HepG2 (cell line): ENCODE measurements around the gene MAMSTR. TPM values are rescaled to one million over a fixed set of nuclear protein-coding genes. Genes with fewer than 3 reads are reported as not detected.
"Not testable (repeated sequence)": the region's sequence is repeated elsewhere in the genome, so short reads cannot be mapped to it uniquely, and the experiment has no call there.

ENCODE experiments used
- ATAC-seq: fragments of 200-7000 bp; cut with Tn5 transposase; 3 replicates; pipeline ENCODE4 v1.9.1; 2020; ENCODE audit warnings: mild to moderate bottlenecking, moderate library complexity
- BruUV-seq: library from RNA; stranded (reverse); fragments of 400-500 nt; replicated peaks from 2 replicates; lab custom pipeline; 2021; lab: Mats Ljungman, UMichigan
- CTCF ChIA-PET: fragments of 300-600 bp; formaldehyde crosslinking; extraction: SDS; loops from one replicate; lab custom pipeline; 2021; ENCODE audit warnings: low total read pairs, inconsistent platforms, low intra/inter-chr PET ratio; lab: Yijun Ruan, JAX
- POLR2A ChIA-PET: fragments of 350-600 bp; sonication (Branson Sonifier 250); formaldehyde crosslinking; loops from one replicate; lab custom pipeline; 2020; ENCODE audit warnings: antibody characterized with exemption, inconsistent platforms; lab: Yijun Ruan, JAX
- DNase-seq: peaks from one replicate; pipeline ENCODE4 v3.0.0-alpha.2; 2015; ENCODE audit warnings: low spot score
- FAIRE-seq: peaks from 3 replicates; lab custom pipeline; 2011; peaks lifted over from hg19 to GRCh38; lab: Jason Lieb, UNC
- H2AFZ ChIP-seq: one replicate; pipeline ENCODE4 v1.6.1; 2011; ENCODE audit warnings: low read length, inconsistent platforms
- H3K27ac ChIP-seq: fragments of 300-600 bp; 3 replicates; pipeline ENCODE4 v1.8.0; 2011; ENCODE audit warnings: mixed run types, mild to moderate bottlenecking, mixed read lengths, low read length, inconsistent platforms; ENCODE audit not compliant: insufficient read depth; ENCODE audit errors: extremely low read length
- H3K27me3 ChIP-seq, 2 experiments: fragments of 200-600 bp in 1 of 2; 2 replicates in 1 of 2; 3 replicates in 1 of 2; pipeline versions ENCODE4 v1.6.0 to v1.8.0; 2011; ENCODE audit warnings: low read length in 2 of 2, mild to moderate bottlenecking in 2 of 2, moderate library complexity in 2 of 2, inconsistent platforms in 1 of 2; ENCODE audit not compliant: insufficient read depth in 2 of 2, control insufficient read depth in 1 of 2
- H3K36me3 ChIP-seq, 2 experiments: fragments of 200-600 bp in 1 of 2; replicated peaks in 1 of 2; 2 replicates in 1 of 2; 3 replicates in 1 of 2; pipeline versions ENCODE4 v1.5.1 to v1.8.0; 2011; ENCODE audit warnings: low read length in 2 of 2, inconsistent platforms in 1 of 2; ENCODE audit not compliant: insufficient read depth in 2 of 2, control insufficient read depth in 1 of 2
- H3K4me1 ChIP-seq: 2 replicates; pipeline ENCODE4 v1.5.1; 2012; ENCODE audit warnings: low read length, inconsistent platforms; ENCODE audit not compliant: insufficient read depth
- H3K4me2 ChIP-seq: 2 replicates; pipeline ENCODE4 v1.6.0; 2011; ENCODE audit warnings: low read depth, low read length, inconsistent platforms
- H3K4me3 ChIP-seq, 3 experiments: fragments of 200-600 bp in 1 of 3; sonication (generic), shearing (Covaris generic) in 1 of 3; replicated peaks in 1 of 3; 2 replicates each; pipeline ENCODE4 v1.5.1; 2011 to 2016; ENCODE audit warnings: low read length in 3 of 3, inconsistent platforms in 2 of 3, low read depth in 2 of 3, mild to moderate bottlenecking in 2 of 3, control low read depth in 1 of 3, mixed read lengths in 1 of 3; ENCODE audit not compliant: insufficient read depth in 1 of 3
- H3K79me2 ChIP-seq: one replicate; pipeline ENCODE4 v1.6.1; 2011; ENCODE audit warnings: low read length, inconsistent platforms; ENCODE audit not compliant: insufficient read depth
- H3K9ac ChIP-seq: 2 replicates; pipeline ENCODE4 v1.6.0; 2011; ENCODE audit warnings: mild to moderate bottlenecking, low read depth, low read length, inconsistent platforms; ENCODE audit not compliant: insufficient read depth
- H3K9me3 ChIP-seq: 2 replicates; pipeline ENCODE4 v1.5.1; 2012; ENCODE audit warnings: mild to moderate bottlenecking, low read length
- H4K20me1 ChIP-seq: 2 replicates; pipeline ENCODE4 v1.6.0; 2011; ENCODE audit warnings: inconsistent platforms, mild to moderate bottlenecking, low read length, moderate library complexity; ENCODE audit not compliant: insufficient read depth
- CEBPB ChIP-seq: IDR thresholded peaks from 2 replicates; pipeline ENCODE4 v1.6.1; 2011; ENCODE audit warnings: low read depth, low read length, improper control_type of control experiment, borderline replicate concordance
- CEBPG ChIP-seq: IDR thresholded peaks from 2 replicates; pipeline ENCODE4 v1.6.1; 2016
- CENPBD1 ChIP-seq: sonication (generic); formaldehyde crosslinking; IDR thresholded peaks from 2 replicates; pipeline ENCODE4 v1.8.0; 2022; ENCODE audit warnings: missing genetic modification reagents, low read depth, mild to moderate bottlenecking, borderline replicate concordance
- GPBP1L1 ChIP-seq: sonication (generic); formaldehyde crosslinking; IDR thresholded peaks from 2 replicates; pipeline ENCODE4 v1.5.0; 2020; ENCODE audit warnings: mild to moderate bottlenecking, missing genetic modification reagents
- HOXA3 ChIP-seq: sonication (generic); formaldehyde crosslinking; IDR thresholded peaks from 2 replicates; pipeline ENCODE4 v1.5.0; 2020; ENCODE audit warnings: missing genetic modification reagents
- JARID2 ChIP-seq: sonication (generic); formaldehyde crosslinking; IDR thresholded peaks from 2 replicates; pipeline ENCODE4 v1.8.1; 2023; ENCODE audit warnings: missing genetic modification reagents, inconsistent platforms; ENCODE audit not compliant: insufficient replicate concordance
- KDM5A ChIP-seq: fragments of 200-600 bp; sonication (generic); IDR thresholded peaks from 2 replicates; pipeline ENCODE4 v1.7.0; 2018; ENCODE audit warnings: antibody characterized with exemption, mild to moderate bottlenecking, low read length, borderline replicate concordance
- PRDM4 ChIP-seq: sonication (generic); formaldehyde crosslinking; IDR thresholded peaks from 2 replicates; pipeline ENCODE4 v1.9.0; 2021; ENCODE audit warnings: missing genetic modification reagents, borderline replicate concordance
- SATB2 ChIP-seq: sonication (generic); formaldehyde crosslinking; IDR thresholded peaks from 2 replicates; pipeline ENCODE4 v1.5.0; 2020; ENCODE audit warnings: missing genetic modification reagents
- TRIM22 ChIP-seq: fragments of 450-650 bp; IDR thresholded peaks from 2 replicates; pipeline ENCODE4 v1.6.1; 2017
- WGBS: methylation state at CpG from one replicate; pipeline ENCODE4 v1.1.6; 2017; ENCODE audit warnings: low lambda C conversion rate; 5-methylcytosine and 5-hydroxymethylcytosine counted together
- in situ Hi-C: cut with HindIII; loops from 2 replicates; pipeline ENCODE4 v1.10.0; 2017; ENCODE audit warnings: low pct_unique_long_range_greater_than_20kb; ENCODE audit not compliant: extremely low pct_ligation_motif_present
- intact Hi-C: fragments of 100-400 bp; cut with micrococcal nuclease; formaldehyde crosslinking; loops from one replicate; pipeline ENCODE4 v1.10.0; 2022; ENCODE audit not compliant: unreplicated experiment
- polyA plus RNA-seq, 8 experiments: library from polyadenylated mRNA; depleted of rRNA in 3 of 8; stranded (reverse) in 7 of 8; unstranded in 1 of 8; fragments of >200 nt; fragmentation: Illumina TruSeq in 4 of 8; extraction: Trizol in 4 of 8; gene quantifications; 2 replicates each; pipeline versions ENCODE4 v1.2.1 to v1.2.3, GENCODE V29; 2011 to 2016; ENCODE audit warnings: low read depth in 4 of 8, missing spikeins in 1 of 8, mixed read lengths in 1 of 8; ENCODE audit not compliant: insufficient read depth in 1 of 8
- total RNA-seq, 5 experiments: library from RNA; depleted of rRNA; stranded (reverse); fragments of >200 nt; fragmentation: Illumina TruSeq; extraction: Trizol; gene quantifications; 2 replicates each; pipeline ENCODE4 v1.2.3, GENCODE V29; 2016; ENCODE audit warnings: low read depth in 1 of 5

The MAMSTR gene
- total and polyA plus RNA-seq, 2 of the 13 experiments (the other 11 are each of a cell fraction or from before 2014, with no cell fraction given) = 2.2 to 2.4 TPM

- H2AFZ ChIP-seq, H3K9ac ChIP-seq, H3K4me3 ChIP-seq: not testable (repeated sequence)
- TF ChIP-seq CEBPB (peak; percentile 83), CEBPG (peak; percentile 68)
- TF ChIP-seq, all 625 proteins: peak for 2; not testable (repeated sequence) for 623
- H4K20me1 ChIP-seq, H3K79me2 ChIP-seq, H3K27ac ChIP-seq, DNase-seq, POLR2A ChIA-PET, H3K36me3 ChIP-seq, in situ Hi-C loops, H3K27me3 ChIP-seq, ATAC-seq, H3K9me3 ChIP-seq, H3K4me2 ChIP-seq, intact Hi-C loops, FAIRE-seq, BruUV-seq, CTCF ChIA-PET: not testable (repeated sequence)
- H3K4me1 ChIP-seq = peaks cover 35% of the 10 kb centered on the region
- WGBS = 30% methylated on average over 8 of the region's 9 CpGs
Measured at GRCh38 chr19:48693629-48694028, 25.9 kb downstream of the MAMSTR start.

GRCh38 chr19:48689449-48689848 lies 30.1 kb downstream of the MAMSTR start:
- DNase-seq = no peak
- in situ Hi-C loops = no loop called here

More at GRCh38 chr19:48689449-48689848, 30.1 kb downstream of the MAMSTR start:
- Histone ChIP-seq H3K4me3 (no peak overlapping the region), H3K27me3 (0 out of 5 replicates have a peak, but pooled peaks cover 0 to 1% of the 10 kb centered on the region in 2 experiments), H3K4me2 (no peak overlapping the region), H3K36me3 (no peaks in the 10 kb centered on the region), H4K20me1 (no peaks in the 10 kb centered on the region), H3K27ac (no peak overlapping the region), H3K79me2 (no peaks in the 10 kb centered on the region), H3K9ac (no peak overlapping the region), H2AFZ (no peak overlapping the region), H3K9me3 (no peaks in the 10 kb centered on the region), H3K4me1 (peaks cover 51% of the 10 kb centered on the region)
- ATAC-seq (no peak), FAIRE-seq (no peak)
- intact Hi-C loops = no loop called here
- CTCF ChIA-PET = no interaction called here
- no TSS peak for BruUV-seq
- TF ChIP-seq PRDM4 (CRISPR knock-in tag) (no peak), KDM5A (no peak), GPBP1L1 (CRISPR knock-in tag) (no peak), HOXA3 (CRISPR knock-in tag) (no peak), CENPBD1 (CRISPR knock-in tag) (no peak), TRIM22 (no peak), JARID2 (CRISPR knock-in tag) (no peak), SATB2 (CRISPR knock-in tag) (no peak)
- WGBS = 75% methylated on average over 7 of the region's 7 CpGs
- POLR2A ChIA-PET = no interaction called here
